ENCODE results near the gene SDR39U1.

The SDR39U1 gene

GRCh38 chr14:24401810-24402702, 40.5 kb downstream of the SDR39U1 start:
- TF ChIP-seq POLR2A (IDR thresholded peaks at IDR 0.05; ENCODE audit: low read depth, low read length), result no peak
- TF ChIP-seq POLR2AphosphoS5 (IDR thresholded peaks at IDR 0.05; ENCODE audit: low read depth, low read length), result no peak
- no peak for TF ChIP-seq TAF1 (IDR thresholded peaks at IDR 0.05; ENCODE audit: borderline replicate concordance, low read depth, low read length)

DNA sequence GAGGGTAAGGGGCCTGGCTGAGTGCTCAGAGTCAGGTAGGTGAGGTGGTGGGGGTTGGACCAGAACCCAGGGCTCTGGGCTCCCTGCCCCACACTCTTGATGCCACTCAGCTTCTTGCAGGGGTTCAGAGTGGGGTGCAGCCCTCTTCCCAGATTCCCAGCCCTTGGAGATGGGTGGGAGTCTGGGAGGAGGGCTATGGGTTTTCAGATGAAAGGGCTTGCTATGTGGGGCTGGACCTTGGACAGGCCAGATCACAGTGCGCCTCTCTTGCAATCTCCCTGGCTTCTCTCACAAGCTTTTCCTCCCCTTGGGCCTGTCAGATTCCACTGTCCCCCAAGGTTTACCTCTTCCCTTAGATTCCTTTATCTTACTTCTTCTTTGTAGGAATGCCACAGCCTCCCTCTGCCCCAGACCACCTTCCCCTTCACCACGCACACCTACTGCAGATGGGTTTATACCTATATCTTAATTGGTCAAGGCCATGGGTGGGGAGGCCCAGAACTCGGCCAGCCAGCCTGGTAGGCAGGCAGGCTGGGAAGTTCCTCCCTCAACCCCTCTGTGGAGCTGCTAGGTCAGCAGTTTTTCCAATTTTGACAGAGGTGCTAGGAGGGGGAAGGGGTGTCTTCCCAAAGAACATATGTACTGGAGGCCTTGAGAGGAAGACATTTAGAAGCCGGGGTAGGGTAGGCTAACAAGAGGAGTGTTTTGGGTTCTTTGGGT, 42.4 kb downstream of the SDR39U1 start:
- FAIRE-seq, result no peak

More at GRCh38 chr14:24401810-24402702, 40.5 kb downstream of the SDR39U1 start:
- no peak for FAIRE-seq
- DNase-seq (ENCODE audit: insufficient read length), result no peak

DNA sequence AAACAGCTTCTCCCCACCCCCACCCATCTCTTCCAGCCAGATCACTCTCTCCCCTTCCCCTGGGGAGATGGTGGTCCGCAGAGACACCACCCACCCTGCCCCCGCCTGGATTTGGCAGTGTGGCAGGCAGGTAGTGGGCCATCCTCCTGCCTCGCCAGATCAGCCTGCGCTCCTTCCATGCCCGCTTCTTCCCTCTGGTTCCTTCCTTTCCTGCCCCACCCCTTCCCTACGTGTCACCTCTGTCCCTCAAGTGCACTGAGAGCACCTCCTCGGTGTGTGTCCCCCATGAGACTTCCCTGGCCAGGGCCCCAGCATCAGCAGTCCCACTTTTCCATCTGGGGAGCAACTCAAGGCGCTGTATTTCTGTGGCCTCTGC, 43.1 kb downstream of the SDR39U1 start:
- no peak for FAIRE-seq
- DNase-seq (ENCODE audit: insufficient read length), result no peak
- TF ChIP-seq POLR2A (IDR thresholded peaks at IDR 0.05; ENCODE audit: low read depth, low read length) (no peak), POLR2AphosphoS5 (IDR thresholded peaks at IDR 0.05; ENCODE audit: low read depth, low read length) (no peak), TAF1 (IDR thresholded peaks at IDR 0.05; ENCODE audit: borderline replicate concordance, low read depth, low read length) (no peak)

More for the DNA sequence above, 42.4 kb downstream of the SDR39U1 start:
- no peak for DNase-seq (ENCODE audit: insufficient read length)
- no peak for TF ChIP-seq POLR2A (IDR thresholded peaks at IDR 0.05; ENCODE audit: low read depth, low read length)
- no peak for TF ChIP-seq TAF1 (IDR thresholded peaks at IDR 0.05; ENCODE audit: borderline replicate concordance, low read depth, low read length)
- TF ChIP-seq POLR2AphosphoS5 (IDR thresholded peaks at IDR 0.05; ENCODE audit: low read depth, low read length), result no peak

GRCh38 chr14:24398653-24399446, 43.7 kb downstream of the SDR39U1 start, which contains the start of gene NYNRIN:
TSS of gene NYNRIN (plus strand) at chr14:24399003. CDS start at chr14:24399247, 244 bp downstream.
- FAIRE-seq (no peak), DNase-seq (ENCODE audit: insufficient read length) (no peak)
- no peak for TF ChIP-seq POLR2AphosphoS5 (IDR thresholded peaks at IDR 0.05; ENCODE audit: low read depth, low read length)
- no peak for TF ChIP-seq TAF1 (IDR thresholded peaks at IDR 0.05; ENCODE audit: borderline replicate concordance, low read depth, low read length)
- TF ChIP-seq POLR2A (IDR thresholded peaks at IDR 0.05; ENCODE audit: low read depth, low read length), result no peak

GRCh38 chr14:24398293-24398652, 44.3 kb downstream of the SDR39U1 start:
- FAIRE-seq (no peak), DNase-seq (ENCODE audit: insufficient read length) (no peak)
- no peak for TF ChIP-seq TAF1 (IDR thresholded peaks at IDR 0.05; ENCODE audit: borderline replicate concordance, low read depth, low read length)
- TF ChIP-seq POLR2AphosphoS5 (IDR thresholded peaks at IDR 0.05; ENCODE audit: low read depth, low read length), result no peak
- no peak for TF ChIP-seq POLR2A (IDR thresholded peaks at IDR 0.05; ENCODE audit: low read depth, low read length)

DNA sequence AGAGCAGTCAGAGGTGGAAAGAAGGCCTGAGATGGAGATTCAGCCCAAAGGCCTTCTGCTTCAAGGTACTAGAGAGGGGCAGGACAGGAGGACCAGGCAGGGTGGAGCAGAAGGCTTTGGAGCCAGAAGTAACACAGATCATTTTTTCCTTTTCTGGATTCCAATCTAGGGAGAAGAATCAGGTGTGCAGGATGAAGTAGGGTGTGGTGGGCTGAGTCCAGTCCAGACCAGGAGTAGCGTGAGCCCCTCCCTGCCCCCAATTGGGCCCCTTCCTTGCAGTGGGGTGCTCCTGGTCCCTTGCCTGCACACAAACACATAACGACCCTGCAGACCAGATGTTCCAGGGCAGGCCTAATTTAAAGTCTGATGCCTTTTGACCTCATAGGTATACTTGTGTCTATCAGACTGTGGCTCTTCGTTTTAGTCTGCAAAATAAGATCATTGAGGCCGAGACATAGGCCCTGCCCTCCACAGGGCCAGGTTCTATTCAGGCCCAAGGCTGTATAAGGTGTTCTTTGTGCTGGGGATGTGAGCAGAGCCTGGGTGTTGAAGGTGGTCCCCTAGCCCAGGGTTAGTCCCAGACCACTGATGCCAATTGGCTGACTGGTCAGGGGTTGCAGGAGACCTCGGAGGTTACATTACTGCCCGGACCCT, 44.8 kb downstream of the SDR39U1 start:
- DNase-seq (ENCODE audit: insufficient read length), result no peak
- FAIRE-seq, result no peak
- TF ChIP-seq TAF1 (IDR thresholded peaks at IDR 0.05; ENCODE audit: borderline replicate concordance, low read depth, low read length), result no peak
- TF ChIP-seq POLR2A (IDR thresholded peaks at IDR 0.05; ENCODE audit: low read depth, low read length), result no peak

DNA sequence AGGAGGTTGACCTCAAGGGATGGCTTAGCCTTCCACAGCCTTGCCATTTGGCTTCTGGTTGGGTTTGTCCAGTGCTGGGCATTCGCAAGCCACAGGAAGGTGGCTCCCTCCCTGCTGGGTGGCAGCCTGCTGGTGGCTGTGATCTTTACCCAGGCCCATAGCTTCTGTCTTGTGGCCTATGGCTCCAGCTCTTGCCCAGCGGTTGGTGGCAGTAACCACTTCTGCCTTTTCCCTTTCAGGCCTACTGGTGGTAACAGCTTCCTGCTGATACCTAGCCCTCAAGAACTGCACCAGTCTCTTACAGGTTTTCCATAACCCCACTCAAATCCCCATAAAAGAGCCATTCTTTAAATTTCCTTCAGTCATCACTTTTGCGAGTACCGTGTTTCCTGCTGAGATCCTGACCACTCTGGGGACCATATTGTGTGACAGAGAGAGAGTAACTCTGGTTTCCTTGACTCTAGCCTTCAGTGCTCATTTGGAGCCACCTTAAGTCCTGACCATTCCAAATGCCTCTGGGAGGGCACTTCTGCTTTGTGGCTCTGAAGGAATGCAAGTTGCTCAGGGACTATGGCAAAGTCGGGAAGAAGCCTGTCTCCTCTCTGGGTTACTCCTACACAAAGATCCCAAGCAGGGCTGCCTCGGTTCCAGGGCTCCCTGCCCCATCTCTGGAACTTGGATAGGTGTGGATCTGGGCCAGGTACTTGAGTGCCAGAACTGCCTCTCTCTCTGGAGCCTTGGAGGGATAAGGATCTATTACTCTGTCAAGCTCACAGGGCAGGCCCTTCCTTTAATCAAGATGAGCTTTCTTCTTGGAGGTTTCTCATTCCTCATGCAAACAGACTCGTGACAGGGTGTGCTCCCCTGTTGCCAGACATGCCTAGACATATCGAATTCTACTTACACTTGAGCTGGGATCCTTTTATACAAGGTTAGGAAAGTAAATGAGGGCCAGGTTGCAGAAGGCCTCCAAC, 46.7 kb downstream of the SDR39U1 start:
- TF ChIP-seq POLR2A (IDR thresholded peaks at IDR 0.05; ENCODE audit: low read depth, low read length) (no peak), TAF1 (IDR thresholded peaks at IDR 0.05; ENCODE audit: borderline replicate concordance, low read depth, low read length) (no peak)
- FAIRE-seq, result no peak
- no peak for DNase-seq (ENCODE audit: insufficient read length)

- TF ChIP-seq TAF1 (IDR thresholded peaks at IDR 0.05; ENCODE audit: borderline replicate concordance, low read depth, low read length) (no peak), POLR2AphosphoS5 (IDR thresholded peaks at IDR 0.05; ENCODE audit: low read depth, low read length) (no peak)
- DNase-seq (ENCODE audit: insufficient read length) (no peak), FAIRE-seq (no peak)
These were observed 48.3 kb downstream of the SDR39U1 start for GRCh38 chr14:24394275-24394674.

DNA sequence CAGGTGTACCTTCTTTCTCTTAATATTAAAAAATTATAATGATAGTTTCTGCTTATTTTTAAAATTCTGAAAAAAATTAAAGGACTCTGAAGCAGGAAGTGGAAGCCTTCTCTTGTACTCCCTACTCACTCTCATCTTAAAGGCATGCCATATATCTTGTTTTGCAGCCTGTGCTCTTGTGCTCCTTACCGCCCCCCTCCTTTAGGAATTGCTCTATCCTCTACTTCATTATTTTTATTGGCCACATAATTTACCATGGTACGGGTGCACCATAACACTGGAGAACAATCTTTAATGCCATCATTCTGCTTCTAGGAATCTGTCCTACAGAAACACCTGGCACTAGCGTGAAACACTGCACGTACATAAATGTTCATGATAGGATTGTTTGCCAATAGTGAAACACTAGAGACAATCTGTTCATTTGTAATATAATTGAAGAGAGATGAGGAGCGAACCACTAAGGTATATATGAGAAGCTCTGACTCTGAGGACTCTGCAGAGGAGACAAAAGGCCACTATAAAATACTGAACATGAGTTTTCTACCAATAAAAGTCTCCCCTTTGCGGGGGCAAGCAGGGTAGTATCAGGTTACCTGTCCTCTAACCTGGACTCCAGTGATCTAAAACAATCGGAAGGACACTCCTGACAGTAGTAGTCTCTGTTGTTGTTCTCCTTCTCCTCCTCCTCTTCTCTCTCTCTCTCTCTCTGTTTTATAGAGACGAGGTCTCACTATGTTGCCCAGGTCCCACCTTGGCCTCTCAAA, 50.1 kb downstream of the SDR39U1 start:
- FAIRE-seq, result no peak

More for the DNA sequence above, 50.1 kb downstream of the SDR39U1 start:
- no peak for TF ChIP-seq TAF1 (IDR thresholded peaks at IDR 0.05; ENCODE audit: borderline replicate concordance, low read depth, low read length)
- no peak for DNase-seq (ENCODE audit: insufficient read length)
